GM18870 (cell line): ENCODE measurements around the gene EFCAB8.
A peak's percentile ranks its signal among the peaks of the same experiment; 100 is the strongest.

Experiments used
- ATAC-seq: cut with Tn5 transposase; IDR thresholded peaks from one replicate; pipeline ENCODE4 v1.9.1; 2021; ENCODE audit warnings: moderate library complexity; ENCODE audit not compliant: unreplicated experiment

EFCAB8 gene

DNA sequence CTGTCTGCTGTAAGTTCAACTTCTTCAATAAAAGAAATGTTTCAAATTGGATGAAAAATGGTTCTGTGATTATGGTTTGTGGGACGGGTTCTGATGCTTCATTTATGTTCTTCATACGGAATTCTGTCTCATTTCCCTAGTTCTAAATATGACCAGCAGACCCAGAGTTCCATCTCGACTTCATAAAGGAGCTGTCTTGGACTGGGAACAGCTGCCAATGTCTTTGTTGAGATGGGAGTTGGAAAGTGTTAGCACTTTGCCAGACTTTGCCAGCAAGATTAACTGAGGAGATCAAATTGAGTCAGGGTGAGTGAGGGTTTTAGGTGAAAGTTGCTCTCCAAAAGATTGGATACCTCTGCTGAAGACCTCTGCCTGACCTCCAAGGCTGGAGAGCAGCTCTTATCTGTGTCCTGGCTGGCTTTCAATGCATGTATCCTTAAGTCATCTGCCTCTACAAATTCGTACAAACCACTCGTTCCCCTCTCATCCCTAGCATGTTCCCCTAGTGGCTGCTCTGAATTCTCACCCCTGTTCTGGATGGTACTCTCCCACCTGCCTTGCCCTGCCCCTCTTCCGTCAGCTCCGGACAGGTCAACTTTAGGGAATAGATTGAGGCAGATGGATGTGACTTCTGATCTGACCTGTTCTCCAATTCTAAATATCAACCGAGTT is at the start of gene EFCAB8:
Gene EFCAB8, plus strand, starts transcription at position 223 of the 672 bp plus-strand sequence. CDS start 4,870 bp downstream, outside the sequence.
- no peak for ATAC-seq

DNA sequence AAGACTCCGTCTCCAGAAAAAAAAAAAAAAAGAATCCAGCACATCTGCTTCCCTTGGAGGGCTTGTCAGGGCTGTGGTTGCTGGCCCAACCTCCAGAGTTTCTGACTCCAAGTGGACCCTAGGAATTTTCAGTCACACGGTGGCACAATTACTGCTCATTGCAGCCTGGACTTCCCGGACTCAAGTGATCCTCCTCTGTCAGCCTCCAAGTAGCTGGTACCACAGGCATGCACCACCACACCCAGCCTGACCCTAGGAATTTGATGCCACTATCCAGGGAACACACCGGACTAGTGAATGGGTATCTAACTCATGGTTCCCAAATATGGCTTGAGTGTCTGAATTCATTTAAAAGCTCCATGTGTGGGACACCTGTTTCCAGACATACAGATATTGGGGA is 48.8 kb upstream of the EFCAB8 start:
- no peak for ATAC-seq

- ATAC-seq = no peak
Measured at GRCh38 chr20:32810941-32811340, 47.8 kb upstream of the EFCAB8 start.

- no peak for ATAC-seq
Measured at GRCh38 chr20:32811886-32812285, 46.8 kb upstream of the EFCAB8 start.

DNA sequence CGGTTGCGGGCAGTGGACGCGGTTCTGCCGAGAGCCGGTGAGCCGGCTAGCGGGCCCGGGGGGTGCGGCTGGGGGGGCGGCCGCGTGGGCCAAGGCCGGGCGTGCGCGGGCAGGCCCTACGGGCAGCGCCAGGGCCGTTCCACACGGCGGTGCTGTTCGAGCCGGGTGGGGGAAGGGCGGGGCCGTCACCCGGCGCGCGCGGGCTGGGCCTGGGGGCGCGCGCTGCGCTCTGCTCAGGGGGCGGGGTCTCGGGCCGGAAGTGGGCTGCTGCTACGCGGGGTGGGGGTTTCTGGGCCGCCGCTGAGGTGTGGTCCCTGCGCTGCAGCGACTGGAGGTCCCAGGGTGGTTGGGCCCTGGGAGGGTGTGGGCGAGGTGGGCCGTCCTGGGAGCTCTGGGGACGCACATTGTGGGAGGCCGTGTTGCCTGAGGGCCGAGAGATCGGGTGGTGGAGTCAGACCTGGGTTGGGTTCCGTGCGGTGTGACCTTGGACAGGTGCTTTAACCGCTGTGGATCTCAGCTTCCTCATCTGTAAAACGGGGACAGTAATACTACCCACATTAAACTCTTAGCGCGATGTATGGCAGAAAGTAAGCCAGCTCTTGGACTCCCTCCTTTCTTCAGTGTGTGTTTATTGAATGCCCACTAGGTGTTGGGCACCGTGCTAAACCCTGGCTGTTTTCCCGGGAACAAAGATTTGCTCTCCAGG is 38.6 kb upstream of the EFCAB8 start:
- ATAC-seq = peak; percentile 10

GRCh38 chr20:32820698-32821377 is 37.9 kb upstream of the EFCAB8 start:
- no peak for ATAC-seq

- ATAC-seq = no peak
Measured at GRCh38 chr20:32822225-32822624, 36.5 kb upstream of the EFCAB8 start.

DNA sequence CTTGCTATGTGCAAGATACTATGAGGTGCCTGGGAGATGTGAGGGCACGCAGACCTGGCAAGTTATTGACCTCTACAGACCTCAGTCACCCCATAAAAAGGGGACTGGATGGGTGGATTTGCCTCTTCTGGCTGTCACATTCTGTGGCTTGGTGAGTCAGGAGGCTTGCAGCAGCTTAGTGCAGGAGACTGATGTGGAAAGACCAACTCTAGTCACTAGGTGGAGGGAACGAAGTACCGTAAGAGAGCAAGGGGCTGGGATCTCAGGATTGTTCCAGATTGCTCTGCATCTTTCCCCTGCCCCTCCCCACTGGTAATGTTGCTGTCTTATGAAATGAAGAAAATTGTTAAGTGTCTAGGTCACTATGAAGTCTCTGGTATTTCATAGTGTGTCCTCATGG is 35.6 kb upstream of the EFCAB8 start:
- ATAC-seq = no peak

DNA sequence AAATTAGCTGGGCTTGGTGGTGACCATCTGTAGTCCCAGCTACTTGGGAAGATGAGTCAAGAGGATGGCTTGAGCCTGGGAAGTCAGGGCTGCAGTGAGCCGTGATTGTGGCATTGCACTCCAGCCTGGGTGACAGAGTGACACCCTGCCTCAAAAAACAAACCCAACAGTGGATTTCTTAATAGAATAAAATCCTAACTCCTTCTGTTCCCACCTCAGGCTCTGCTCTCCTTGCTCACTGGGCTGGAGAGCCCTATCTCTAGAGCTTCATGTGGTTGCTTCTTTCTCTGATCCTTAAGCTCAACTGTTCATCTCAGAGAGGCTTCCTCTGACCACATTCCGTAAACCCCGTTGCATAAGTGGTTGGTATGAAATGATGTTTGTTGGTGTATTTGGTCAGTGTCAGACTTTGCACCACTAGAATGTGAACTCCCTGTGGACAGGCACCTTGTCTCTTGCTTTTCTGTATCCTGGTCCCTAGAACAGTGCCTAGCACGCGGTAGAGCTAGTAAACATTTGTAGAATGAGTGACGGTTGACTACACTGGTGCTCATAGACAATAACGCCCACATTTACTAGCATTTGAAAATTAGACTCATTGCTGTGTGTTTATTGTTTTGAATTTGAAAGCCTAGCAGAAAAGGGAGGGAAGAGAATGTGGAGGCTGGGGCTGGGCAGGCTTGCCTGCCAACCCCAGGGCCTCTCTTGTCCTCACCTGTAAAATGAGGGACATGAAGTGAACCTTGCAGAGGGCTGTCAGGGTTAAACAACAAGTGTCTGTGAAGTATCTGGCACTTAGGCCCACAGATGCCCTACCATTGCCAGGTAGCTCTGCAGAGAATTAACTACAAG is 34.8 kb upstream of the EFCAB8 start:
- no peak for ATAC-seq

- ATAC-seq = no peak
Measured at GRCh38 chr20:32828029-32828680, 30.6 kb upstream of the EFCAB8 start.

DNA sequence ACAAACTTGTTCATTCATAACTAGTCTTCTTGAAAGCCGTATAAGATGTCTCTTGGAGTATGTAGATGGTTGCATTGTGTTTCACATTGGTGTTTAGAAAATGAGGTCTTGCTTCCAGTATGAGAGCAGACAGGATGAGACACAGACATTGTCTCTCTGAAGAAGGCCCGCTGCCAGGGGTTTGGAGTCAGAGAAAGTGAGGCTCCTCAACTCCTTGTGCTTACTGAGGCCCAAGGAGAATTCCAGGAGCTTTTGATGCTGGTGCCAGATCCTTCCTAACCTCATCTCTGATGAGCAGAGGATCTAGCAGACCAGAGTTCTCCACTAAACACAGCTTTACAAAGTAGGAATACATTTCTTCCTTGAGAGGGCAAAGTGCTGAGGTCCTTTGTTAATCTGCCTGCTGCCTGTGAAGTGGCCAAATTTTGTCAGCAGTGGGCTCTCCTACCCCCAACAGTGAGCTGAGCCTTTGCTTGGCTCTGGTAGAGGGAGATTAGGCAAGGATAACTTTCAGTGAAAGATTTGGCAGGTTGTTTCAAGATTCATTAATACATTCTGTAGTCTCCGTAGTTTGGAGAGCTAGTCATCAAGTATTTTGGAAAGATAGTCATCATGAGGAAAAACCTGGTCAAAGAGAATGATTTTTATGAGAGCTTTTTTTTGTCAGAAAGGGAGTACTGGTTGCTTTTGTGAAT is 29.3 kb upstream of the EFCAB8 start:
- ATAC-seq = no peak

DNA sequence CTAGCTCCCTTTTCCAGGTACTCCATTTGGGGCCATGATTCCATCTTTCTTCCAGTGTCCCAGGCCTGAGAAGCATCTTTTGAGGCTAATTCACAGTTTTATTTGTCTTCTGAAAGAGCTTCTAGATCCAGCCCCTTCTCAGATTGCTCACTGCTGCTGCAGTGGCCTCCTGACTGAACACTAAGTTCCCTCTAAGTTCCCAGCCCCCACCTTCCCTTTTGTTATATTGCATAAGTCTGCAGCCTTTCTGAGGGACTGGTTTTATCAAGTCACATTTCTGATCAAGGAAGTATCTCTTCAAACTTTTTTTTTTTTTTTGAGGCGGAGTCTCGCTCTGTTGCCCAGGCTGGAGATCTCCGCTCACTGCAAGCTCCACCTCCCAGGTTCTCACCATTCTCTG is 28.3 kb upstream of the EFCAB8 start:
- no peak for ATAC-seq

- ATAC-seq = no peak
Measured at GRCh38 chr20:32831982-32832381, 26.7 kb upstream of the EFCAB8 start.

DNA sequence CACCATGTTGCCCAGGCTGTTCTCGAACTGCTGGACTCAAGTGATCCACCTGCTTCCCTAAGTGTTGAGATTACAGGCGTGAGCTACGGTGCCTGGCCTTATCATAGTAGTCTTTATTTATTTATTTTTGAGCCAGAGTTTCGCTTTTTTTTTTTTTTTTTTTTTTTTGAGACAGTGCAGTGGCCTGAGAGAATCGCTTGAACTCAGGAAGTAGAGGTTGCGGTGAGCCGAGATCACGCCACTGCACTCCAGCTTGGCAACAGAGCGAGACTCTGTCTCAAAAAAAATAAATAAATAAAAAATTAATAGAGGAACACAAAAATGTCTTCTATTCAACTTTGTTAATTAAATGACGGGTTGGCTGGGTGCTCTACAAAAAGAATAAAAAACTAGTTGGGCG is 26.1 kb upstream of the EFCAB8 start:
- ATAC-seq = no peak

DNA sequence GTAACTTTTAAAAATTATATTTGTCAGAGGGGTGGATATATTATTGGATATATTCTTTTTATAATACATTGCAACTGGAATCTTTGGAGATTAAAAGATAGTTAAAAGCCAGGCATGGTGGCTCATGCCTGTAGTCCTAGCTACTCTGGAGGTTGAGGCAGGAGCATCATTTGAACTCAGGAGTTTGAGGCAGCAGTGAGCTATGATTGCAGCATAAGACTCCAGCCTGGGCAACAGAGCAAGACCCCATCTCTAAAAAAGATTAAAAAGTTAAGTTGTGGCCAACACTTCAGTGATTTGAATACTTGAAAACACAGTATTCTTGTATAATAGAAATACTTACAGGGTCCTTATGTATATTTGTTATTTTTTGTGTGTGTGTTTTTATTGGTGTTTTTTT is 23.8 kb upstream of the EFCAB8 start:
- ATAC-seq = no peak

DNA sequence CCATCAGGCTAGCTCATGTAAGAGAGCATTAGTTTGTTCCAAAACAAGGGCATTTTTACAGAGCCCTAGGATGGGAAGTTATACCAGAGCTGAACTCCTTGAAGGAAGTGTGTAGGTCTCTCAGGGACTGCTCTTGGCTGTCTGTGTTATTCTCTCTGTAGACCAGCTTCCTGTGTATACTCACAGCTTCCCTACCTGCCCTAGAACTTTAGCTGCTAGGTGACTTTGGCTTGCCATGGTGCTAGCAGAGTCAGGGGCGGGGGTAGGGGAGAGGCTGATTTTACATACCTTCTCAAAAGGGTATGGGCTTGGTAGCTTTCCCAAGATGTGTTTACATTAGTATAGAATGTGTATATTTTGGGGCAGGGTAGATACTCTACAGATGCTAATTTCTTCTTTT is 21.6 kb upstream of the EFCAB8 start:
- no peak for ATAC-seq

DNA sequence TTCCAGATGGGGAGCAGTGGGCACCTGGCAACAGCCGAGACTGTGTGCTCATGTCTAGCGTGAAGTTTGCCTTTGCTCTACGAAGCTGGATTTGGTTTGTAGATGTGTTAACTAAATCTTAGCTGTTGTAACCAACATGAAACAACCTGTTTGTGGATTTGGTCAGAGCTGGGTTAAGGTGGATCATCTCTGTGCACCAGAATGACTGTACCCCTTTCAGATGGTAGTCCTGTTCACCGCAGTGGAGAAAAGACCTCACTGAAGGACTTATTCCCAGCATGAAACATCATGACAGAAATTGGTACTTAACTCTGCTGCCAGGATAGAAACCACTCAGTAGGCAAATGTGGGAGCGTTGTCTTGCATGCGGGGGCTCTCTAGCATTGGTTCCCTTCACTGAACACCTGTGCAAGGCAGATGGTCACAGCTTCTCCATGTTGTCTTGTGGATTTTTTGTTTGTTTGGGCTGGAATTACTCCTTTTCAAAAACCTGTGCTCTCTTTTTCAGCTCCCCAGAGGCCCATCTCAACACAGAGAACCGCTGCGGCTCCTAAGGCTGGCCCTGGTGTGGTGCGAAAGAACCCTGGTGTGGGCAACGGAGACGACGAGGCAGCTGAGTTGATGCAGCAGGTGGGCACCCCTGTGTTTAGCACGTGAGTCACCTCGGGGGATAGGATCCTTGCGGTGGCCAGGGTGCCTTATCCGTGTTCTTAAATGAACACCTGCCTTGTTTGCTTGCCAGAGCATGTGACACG is 19.3 kb upstream of the EFCAB8 start:
- no peak for ATAC-seq

- ATAC-seq = no peak
Measured at GRCh38 chr20:32839982-32840285, 18.8 kb upstream of the EFCAB8 start.

GRCh38 chr20:32841174-32841573 is 17.5 kb upstream of the EFCAB8 start:
- no peak for ATAC-seq

GRCh38 chr20:32841632-32842031 is 17.1 kb upstream of the EFCAB8 start:
- no peak for ATAC-seq
